ENCODE results near the gene HOXB5. TPM values are rescaled to one million over a fixed set of nuclear protein-coding genes. Genes with fewer than 3 reads are reported as not detected.

The HOXB5 gene
- total and polyA plus RNA-seq, 2 experiments from 2014 or later, result 0.24 to 1.9 TPM

GRCh38 chr17:48559840-48560817 is 33.5 kb downstream of the HOXB5 start:
- Histone ChIP-seq H3K9me3 (ENCODE audit: low read depth) (no peaks in the 10 kb centered on the region), H3K4me3 (no peak overlapping the region), H3K27me3 (peaks cover 88% of the 10 kb centered on the region), H3K4me1 (ENCODE audit: low read depth) (peaks cover 51% of the 10 kb centered on the region), H3K27ac (no peak overlapping the region), H3K36me3 (no peaks in the 10 kb centered on the region)
- no peak for DNase-seq (ENCODE audit: low read depth in 1 of 2, low spot score in 1 of 2)
- TF ChIP-seq CTCF (IDR thresholded peaks at IDR 0.05; ENCODE audit: low read depth, low read length), result no peak

DNA sequence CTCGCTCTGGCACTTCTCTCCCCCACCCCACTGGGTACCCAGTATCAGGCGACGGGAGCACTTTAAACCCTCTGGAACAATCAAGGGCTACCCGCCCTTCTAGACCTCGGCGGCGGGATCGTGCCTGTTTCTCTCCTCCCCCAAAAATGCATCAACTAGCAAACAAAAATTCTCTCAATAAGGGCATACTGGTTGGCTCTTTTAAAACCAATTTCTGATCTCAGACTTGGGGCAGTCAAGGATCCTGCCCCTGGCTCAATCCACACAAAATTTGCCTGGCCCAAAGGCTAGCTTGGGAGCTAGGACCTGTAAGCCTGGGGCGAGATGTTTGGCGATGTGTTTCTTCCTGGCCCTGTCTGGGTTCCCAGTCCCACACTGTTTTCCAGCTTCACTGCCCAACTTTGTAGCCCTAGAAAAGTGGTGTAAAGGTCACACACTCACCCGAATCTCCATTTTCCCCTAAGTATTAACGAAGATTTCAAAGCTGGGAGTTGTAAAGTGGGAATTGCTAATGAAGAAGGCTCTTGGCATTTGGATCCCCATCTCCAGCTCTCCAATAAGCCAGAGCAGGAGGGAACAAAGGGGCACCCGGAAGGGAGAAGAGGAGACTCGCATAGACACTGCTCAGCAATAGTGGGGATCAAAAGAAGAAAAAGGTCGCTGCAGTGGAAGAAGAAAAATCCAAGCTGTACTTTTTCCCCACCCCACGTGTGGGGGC is 34.3 kb downstream of the HOXB5 start:
- Histone ChIP-seq H3K36me3 (no peaks in the 10 kb centered on the region), H3K4me3 (no peak overlapping the region), H3K4me1 (ENCODE audit: low read depth) (peaks cover 43% of the 10 kb centered on the region), H3K27ac (no peak overlapping the region), H3K27me3 (peaks cover 88% of the 10 kb centered on the region), H3K9me3 (ENCODE audit: low read depth) (no peaks in the 10 kb centered on the region)
- no peak for DNase-seq (ENCODE audit: low read depth in 1 of 2, low spot score in 1 of 2)
- TF ChIP-seq CTCF (IDR thresholded peaks at IDR 0.05; ENCODE audit: low read depth, low read length), result no peak

GRCh38 chr17:48558831-48559121 is 34.8 kb downstream of the HOXB5 start:
- no peaks in the 10 kb centered on the region for H3K36me3 ChIP-seq

GRCh38 chr17:48558057-48558830 is 35.3 kb downstream of the HOXB5 start:
- H3K4me1 ChIP-seq (ENCODE audit: low read depth), result peaks cover 49% of the 10 kb centered on the region
- H3K36me3 ChIP-seq, result no peaks in the 10 kb centered on the region
- no peak overlapping the region for H3K4me3 ChIP-seq
- peaks cover 81% of the 10 kb centered on the region for H3K27me3 ChIP-seq
- no peak for TF ChIP-seq CTCF (IDR thresholded peaks at IDR 0.05; ENCODE audit: low read depth, low read length)
- DNase-seq (ENCODE audit: low read depth in 1 of 2, low spot score in 1 of 2), result no peak
- no peaks in the 10 kb centered on the region for H3K9me3 ChIP-seq (ENCODE audit: low read depth)
- H3K27ac ChIP-seq, result no peak overlapping the region

More at GRCh38 chr17:48558831-48559121, 34.8 kb downstream of the HOXB5 start:
- H3K4me3 ChIP-seq, result no peak overlapping the region
- no peaks in the 10 kb centered on the region for H3K9me3 ChIP-seq (ENCODE audit: low read depth)
- no peak overlapping the region for H3K27ac ChIP-seq
- peaks cover 86% of the 10 kb centered on the region for H3K27me3 ChIP-seq
- H3K4me1 ChIP-seq (ENCODE audit: low read depth), result peaks cover 48% of the 10 kb centered on the region
- no peak for DNase-seq (ENCODE audit: low read depth in 1 of 2, low spot score in 1 of 2)
- TF ChIP-seq CTCF (IDR thresholded peaks at IDR 0.05; ENCODE audit: low read depth, low read length), result no peak
